ENCODE data around the gene OSBP.

OSBP gene

DNA sequence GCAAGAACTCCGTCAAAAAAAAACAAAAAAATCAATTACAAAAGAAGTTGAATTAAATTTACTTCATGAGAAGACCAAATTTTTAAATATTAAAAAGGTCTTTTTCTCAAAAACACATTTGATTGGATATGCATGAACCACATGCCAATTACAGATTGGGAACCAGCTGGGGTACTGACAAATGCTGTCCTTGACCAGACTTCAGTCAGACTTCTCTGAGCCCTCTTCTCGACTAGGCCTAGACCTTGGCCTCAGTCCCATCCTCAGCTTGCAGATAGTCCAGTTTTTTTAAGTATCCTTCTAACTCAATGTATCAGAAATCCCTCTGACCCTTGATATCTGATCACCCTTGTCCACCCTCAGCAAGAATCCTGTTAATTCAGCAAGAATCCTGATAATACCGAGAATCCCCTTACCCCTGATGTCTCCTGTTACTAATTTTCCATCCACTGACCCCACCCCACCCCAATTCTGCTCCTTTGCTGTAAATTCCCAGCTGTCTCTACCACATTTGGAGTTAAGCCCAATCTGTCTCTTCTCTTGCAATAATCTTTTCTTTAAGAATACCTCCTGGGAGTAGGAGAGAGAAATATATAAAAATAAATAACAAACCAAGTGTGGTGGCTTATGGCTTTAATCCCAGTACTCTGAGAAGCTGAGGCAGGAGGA, 73.3 kb downstream of the OSBP start:
- intact Hi-C loops (cut with micrococcal nuclease), result no loop called here
- no peaks in the 10 kb centered on the region for H3K9me3 Mint-ChIP-seq
- no peaks in the 10 kb centered on the region for H3K36me3 Mint-ChIP-seq (ENCODE audit: low read depth)
- no peak overlapping the region for H3K4me3 Mint-ChIP-seq
- H3K27ac Mint-ChIP-seq, result no peak overlapping the region
- H3K4me1 Mint-ChIP-seq (ENCODE audit: low read depth), result peaks cover 19% of the 10 kb centered on the region
- H3K27me3 Mint-ChIP-seq, result no peaks in the 10 kb centered on the region

DNA sequence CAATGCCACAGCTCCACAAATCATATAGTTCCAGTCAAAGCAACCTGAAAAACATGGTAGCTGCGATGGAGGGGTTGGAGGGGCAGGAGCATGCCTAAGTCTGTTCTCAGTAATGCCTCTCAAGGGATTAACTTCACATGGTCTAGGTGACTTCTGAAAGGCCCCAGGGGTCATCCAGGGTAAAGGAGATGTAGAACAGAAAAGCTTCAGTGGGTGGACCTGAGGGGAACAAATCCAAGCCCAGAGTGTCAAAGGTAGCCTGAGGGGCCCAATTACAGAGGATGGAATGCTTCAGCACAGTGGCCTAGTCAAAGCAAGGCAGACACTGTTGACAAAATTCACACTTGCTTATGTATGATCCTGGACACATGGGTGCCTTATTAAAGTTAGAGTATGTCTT, 80.9 kb downstream of the OSBP start:
- H3K27ac Mint-ChIP-seq, result no peak overlapping the region
- no peak overlapping the region for H3K4me3 Mint-ChIP-seq
- H3K36me3 Mint-ChIP-seq (ENCODE audit: low read depth), result no peaks in the 10 kb centered on the region
- no peaks in the 10 kb centered on the region for H3K27me3 Mint-ChIP-seq
- no peaks in the 10 kb centered on the region for H3K9me3 Mint-ChIP-seq
- intact Hi-C loops (cut with micrococcal nuclease), result no loop called here
- no peaks in the 10 kb centered on the region for H3K4me1 Mint-ChIP-seq (ENCODE audit: low read depth)

DNA sequence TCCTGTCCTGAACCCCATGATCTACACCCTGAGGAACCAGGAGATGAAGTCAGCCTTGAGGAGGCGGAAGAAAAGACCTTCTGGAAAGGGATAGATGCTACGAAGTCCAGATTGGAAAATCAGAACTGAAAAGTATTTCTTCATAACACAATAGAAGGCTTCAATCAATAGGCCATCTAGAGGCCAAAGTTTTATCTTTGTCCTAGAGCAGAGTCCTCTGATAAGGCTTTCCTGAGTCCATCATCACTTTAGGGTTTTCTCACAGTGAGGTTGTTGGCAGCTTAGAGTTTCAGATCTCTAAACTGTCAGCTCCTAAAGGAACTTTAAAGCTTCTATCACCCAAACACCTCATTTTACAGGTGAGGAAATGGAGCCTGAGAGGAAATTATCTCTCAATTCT, 83.0 kb downstream of the OSBP start:
- H3K27me3 Mint-ChIP-seq, result no peaks in the 10 kb centered on the region
- no peaks in the 10 kb centered on the region for H3K4me1 Mint-ChIP-seq (ENCODE audit: low read depth)
- no peak overlapping the region for H3K27ac Mint-ChIP-seq
- intact Hi-C loops (cut with micrococcal nuclease), result no loop called here
- no peak overlapping the region for H3K4me3 Mint-ChIP-seq
- no peaks in the 10 kb centered on the region for H3K9me3 Mint-ChIP-seq
- H3K36me3 Mint-ChIP-seq (ENCODE audit: low read depth), result no peaks in the 10 kb centered on the region

DNA sequence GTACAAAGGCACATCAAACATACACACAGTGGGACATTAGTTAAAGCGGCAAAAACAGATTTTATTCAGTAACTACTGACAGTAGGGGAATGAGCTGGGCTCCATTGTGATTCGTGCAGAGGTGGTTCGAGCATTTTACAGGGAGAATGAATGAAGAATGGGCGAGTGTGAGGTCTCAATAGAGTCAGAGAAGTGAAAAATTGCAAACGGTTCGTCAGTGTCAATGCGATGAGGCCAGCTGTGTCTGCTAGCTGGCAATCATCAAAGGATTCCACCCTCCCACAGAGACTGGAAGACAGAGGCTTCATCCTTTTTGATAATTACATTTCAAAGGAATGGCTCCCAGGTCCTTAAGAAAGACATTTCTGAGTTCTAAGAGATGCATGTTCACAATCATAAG, 86.9 kb downstream of the OSBP start:
- H3K4me1 Mint-ChIP-seq (ENCODE audit: low read depth), result no peaks in the 10 kb centered on the region
- no peak overlapping the region for H3K4me3 Mint-ChIP-seq
- no peaks in the 10 kb centered on the region for H3K27me3 Mint-ChIP-seq
- H3K27ac Mint-ChIP-seq, result no peak overlapping the region
- H3K36me3 Mint-ChIP-seq (ENCODE audit: low read depth), result no peaks in the 10 kb centered on the region
- H3K9me3 Mint-ChIP-seq, result no peaks in the 10 kb centered on the region
- intact Hi-C loops (cut with micrococcal nuclease), result no loop called here

Data from dendritic cell treated with granulocyte-macrophage colony-stimulating factor and Interleukin-4, amounts not matched to agents 40 ng/mL and 50 ng/mL, for 4 days (primary cell).